NCI-H460 (cell line): ENCODE results near the gene ZBTB33. TPM values are rescaled to one million over a fixed set of nuclear protein-coding genes. Genes with fewer than 3 reads are reported as not detected.

Source experiments
- DNase-seq: peaks from one replicate; pipeline ENCODE4 v3.0.0-alpha.2; 2016; ENCODE audit warnings: low read depth; ENCODE audit errors: extremely low read depth
- total RNA-seq: library from RNA; depleted of rRNA; stranded (reverse); fragments of >200 nt; shearing (Covaris generic); gene quantifications from 2 replicates; pipeline ENCODE4 v1.2.3, GENCODE V29; 2014

The ZBTB33 gene
- total RNA-seq, 1 experiment from 2014 or later: 24.4 TPM

DNA sequence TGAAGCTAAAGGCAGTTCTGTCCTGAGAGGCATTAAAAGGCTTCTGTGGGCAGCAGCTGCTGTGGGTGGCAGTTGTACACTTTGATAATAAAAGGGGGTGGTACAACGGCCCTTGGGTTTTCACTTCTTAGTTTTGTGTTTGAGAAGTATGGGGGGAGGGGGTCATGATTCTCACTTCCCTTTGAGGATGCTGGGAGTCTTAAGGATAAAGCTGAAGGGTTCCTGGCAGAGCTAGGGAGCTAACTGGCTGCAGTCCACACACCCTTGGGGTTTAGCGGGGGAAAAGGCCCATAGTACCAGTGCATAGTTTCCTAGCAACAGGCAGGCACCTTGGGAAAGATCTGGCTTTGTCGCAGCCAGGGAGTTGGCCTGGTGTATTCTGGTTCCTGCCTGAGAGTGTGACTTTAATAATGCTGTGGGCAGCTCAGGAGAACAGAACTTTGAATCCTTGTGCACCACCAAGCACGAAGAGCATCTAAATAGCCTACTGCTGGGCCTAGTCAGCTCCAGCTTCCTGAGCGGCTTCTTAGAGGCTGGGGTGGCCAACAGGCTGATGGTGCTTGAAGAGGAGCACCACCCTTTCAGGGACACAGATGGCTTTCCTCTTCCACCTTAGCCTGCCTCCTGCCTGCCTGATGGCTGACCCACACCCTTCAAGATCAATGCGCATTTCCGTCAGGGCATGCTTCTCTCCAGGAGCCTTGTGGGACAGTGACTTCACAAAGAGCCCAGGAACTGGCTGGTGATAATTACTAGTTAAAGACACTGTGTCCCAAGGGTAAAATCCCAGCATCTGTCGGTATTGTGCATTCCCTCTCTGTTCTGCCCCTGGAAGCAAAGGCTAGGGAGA, 12.5 kb downstream of the ZBTB33 start:
- DNase-seq: no peak

DNA sequence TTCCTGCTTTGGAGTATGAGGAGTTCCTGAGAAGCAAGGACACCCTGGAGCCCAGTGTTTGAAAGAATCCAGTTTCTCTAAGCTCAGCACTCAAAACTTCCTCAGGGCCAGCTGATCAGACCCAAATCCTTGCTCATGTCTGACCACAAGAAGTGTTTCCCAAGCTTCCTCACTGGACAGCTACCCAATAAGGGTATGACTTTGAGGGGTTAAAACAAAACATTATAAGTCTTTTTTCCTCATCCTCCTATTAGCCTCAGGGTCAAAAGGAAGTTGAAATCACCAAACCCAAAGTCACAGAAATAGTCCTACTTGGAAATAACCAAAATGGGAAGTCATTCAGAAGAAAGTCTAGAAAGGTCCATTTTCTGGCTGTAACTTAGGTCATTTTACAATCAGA, 13.7 kb downstream of the ZBTB33 start:
- no peak for DNase-seq

DNA sequence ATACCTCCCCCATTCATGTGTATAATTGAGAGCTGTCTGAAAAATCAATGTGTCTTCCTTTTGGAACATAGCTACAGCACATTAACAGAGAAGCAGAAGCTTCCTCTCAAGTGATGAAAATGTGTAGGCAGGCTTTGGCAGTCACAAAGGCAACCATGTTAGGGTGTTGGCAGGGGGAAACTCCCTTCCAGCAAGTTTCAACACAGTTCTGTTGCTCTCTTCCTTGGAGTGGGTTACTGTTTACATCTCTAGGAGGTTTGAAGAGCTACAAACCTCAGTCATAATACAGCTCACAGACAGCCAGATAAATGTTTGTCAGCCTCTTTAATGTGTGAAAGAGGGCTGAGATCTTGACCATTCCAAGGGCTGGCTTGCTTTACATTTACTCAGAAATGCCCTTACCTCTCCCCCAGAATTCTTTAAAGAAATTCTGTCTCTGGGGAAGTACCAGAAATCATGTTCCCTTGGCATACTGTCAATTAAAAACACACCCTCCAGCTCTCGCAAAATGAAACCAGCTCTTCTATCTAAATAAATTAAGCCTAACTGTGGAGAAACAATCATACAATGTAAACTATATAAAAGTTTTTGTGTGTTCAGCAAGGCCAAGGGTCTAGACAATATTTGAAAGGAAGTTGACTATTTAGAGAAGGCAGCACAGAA, 18.9 kb downstream of the ZBTB33 start:
- no peak for DNase-seq

DNA sequence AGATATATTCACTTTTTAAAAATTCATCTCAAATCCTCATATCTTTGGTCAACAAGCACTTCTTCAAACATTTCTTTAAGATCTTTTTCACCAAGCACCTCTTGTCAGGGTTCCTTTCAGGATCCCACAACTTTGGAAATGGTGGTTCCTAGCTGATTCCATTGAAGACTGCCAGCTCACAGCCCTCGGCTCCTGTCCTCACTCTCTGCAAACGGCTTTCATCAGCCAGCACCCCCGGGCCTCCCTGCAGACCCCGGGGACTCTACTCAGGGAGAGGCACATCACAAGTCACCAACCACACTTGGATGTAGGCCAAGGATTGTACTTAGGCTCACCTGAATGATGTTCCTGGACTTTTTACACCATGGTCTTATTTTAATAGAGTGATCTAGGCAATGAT, 20.0 kb downstream of the ZBTB33 start:
- no peak for DNase-seq

DNA sequence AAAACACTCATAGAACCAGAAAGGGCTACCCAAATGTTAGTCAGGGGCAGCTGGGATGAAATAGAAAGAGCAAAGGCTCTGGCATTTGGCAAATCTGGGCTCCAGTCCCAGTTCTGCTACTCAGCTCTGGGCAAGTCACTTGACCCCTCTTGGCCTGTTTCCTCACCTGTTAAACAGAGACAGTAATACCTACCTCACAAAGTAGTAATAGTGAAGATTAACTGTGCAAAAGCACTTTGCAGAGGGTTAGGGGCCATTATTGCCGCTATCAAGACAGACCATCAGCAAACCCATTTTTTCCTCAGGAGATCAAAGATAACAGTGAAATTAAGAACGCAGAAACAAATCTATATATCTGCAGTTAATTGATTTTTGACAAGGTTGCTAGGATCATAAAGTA, 20.6 kb downstream of the ZBTB33 start:
- DNase-seq: no peak

DNA sequence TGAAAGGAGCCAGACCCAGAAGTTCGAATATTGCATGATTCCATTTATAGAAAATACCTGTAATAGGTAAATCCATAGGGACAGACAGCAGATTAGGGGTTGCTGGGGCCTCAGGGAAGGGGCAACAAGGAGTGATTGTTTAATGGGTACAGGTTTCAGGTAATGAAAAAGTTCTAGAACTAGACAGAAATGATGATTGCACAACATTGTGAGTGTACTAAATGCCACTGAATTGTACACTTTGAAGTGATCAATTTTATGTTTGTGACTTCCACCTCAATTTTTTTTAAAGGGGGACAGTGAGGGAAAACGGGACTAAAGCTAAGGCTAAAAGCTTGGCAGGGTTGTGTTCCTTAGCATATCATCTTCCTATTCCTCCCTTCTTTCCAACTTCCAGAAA, 23.5 kb downstream of the ZBTB33 start:
- no peak for DNase-seq

DNA sequence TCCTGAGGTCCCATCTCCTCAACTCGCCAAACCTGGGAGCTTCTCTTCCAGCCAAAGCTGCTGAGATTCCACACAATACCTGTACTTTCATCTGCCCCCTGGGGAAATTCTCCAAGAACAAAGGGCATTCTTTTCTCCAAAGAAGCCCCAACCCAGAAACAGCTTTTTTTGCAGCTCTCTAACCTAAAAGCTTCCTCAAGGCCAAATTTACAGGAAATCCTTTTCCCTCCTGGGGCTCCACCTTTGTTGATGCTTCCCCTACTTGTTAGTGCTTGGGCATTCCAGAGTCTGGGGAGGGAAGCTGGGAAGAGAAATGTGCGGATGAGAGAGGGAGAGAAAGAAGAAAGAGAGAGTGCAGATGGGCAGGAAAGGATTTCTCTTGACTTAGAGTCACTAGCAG, 24.3 kb downstream of the ZBTB33 start:
- DNase-seq: no peak

DNA sequence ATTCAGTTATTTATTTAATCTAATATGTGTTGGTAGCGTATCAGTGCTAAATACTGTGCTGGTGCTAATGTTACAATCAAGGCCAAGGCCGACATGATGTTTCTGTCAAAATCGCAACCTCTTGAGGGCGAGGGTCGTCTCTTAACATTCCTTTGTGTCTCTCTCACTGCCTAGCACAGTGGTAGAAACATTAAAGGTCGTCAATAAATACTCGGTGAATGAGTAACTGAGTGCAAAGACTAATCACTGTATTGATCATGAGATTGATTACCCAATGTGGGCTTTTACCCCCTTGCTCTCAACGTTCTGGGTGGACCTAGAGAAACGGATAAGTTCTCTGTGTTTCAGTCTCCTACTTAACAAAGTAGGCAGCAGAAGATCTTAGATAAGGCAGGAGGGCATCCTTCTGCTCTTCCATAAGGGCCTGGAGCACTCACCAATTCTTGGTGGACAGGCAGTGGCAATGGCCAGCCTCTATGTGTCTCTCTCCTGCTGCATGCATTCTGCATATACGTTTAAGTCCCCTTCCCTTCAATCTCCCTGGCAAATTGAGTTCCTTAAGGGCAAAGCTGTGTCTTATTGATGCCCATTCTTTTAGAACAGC, 30.5 kb downstream of the ZBTB33 start:
- DNase-seq: no peak

DNA sequence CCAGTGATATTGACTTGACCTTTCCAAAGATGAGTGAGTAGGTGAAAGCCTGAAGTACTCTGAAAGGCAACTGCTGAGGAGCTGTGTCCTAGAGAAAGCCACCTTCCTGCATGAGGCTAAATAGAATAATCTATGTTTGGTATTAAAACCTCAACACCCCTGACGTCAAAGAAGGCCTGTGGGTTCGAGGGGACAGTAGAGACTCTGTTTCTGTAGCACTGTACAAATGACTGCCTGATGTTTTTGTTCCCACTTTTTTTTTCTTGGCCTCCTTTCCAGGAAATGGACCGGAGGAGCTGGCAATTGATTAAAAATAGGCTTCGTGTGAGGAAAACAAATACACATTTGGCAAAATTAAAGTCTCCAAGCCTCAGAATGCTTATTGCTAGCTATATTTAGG, 31.1 kb downstream of the ZBTB33 start:
- DNase-seq: no peak

DNA sequence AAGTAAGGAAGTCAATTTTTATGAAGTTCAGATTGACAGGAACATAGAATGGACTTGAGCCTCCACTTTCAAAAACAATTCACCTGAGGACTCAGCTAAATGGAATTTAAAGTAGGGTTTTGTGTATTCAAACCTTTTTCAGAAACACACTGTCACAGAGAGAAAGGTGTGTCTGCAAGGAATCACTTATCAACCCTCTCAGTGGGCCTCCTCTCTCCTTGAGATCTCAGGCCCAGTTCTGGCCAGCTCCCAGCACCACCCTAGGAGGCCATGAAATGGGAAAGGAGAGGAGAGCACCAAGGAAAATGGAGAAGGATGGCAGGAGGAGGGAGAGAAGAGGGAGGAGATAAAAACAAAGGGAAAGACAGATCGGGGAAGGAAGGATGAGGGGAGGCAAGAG, 32.1 kb downstream of the ZBTB33 start:
- no peak for DNase-seq

DNA sequence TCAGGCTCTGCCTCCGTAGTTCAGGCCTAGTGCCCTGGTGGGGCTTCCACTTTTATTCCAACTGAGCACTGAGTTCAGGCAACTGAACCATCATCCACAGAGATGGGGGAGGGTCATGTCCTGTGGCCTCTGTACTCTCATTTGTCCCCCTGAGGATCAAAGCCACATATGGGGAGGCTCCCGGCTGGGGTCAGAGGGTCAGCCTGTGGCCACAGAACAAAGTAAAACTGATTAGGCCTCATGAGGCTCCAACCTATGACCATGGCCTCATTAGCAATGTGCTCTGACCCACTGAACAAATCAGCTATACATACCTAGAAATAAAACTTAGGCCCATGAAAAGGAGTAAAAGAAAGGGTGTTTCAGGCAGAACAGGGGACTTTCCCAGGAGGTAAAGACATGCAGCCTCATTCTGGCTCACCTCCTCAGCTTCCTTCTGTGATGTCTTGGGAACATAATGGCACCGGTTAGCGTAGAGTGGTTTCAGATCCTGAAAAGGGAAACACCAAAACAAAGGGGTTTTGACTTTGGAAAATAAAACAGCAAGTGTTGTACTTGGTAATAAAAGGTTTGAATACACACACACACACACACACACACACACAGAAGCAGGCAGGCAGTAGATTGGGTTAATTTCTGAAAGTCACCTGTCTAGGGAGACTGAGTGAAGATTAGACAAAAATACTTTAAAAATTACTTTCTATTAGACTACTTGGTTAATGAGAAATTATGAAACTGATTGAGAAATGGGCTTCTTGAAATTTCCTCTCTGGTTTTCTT, 36.3 kb downstream of the ZBTB33 start:
- no peak for DNase-seq

DNA sequence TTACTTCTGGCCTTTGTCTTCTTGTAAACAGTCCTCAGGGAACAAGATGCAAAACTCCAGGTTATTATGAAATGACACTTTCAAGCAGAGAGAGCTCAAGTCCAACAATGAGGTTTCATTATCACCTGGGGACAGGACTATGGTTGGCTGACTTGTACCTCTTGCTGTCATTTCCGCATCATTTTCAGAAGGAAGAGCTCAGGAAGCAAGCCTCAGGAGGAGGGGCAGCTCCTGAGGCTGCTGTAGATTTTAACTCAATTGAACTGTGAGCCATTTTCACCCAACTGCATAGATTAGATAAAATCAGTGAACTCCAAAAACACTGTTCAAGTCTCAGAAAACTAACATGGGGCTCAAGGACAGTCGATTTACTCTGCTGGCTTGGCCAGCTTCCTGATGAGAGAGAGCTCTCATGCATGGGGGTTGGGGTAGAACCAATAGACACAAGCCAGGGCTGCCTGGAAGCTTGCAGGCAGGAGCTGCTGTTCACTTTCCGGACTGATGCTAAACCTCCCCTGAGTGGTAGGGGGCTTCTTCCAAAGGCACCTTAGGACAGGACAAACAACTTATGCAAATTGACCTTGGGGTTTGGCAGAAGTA, 37.0 kb downstream of the ZBTB33 start:
- no peak for DNase-seq

DNA sequence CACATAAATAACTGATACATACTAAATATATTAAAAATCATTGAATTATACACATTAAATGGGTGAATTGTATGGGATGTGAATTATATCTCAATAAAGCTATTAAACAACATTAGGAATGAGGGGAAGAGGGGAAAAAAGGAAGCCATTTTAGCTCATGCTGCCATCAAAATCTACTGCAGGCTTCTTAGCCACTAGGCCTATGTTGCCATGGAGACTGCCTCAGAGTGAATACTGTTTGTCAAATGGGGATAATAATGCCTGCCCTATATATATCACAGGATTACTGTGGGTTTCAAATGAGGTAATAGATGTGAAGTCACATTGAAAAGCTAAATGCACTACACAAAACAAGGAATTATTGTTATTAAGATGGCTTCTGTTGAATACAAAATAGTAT, 39.5 kb downstream of the ZBTB33 start:
- DNase-seq: no peak

DNA sequence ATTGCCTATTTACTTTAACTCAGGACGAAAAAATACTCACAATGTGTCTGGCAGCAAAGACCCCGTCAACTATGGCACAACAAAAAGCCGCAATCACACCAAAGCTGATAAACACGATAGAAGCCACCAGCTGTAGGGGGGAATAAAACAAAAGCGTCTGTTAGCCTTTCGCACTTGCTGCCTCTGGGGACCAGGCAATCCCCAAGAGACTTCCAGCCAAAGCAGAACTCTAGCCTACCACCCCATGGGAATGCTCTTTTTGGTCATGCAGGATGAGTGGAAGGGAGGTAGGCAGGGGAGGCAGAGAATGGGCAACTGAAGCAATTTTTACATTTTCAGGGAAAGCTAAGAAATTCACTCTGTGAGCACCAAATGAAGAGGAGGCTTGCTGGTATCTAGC, 40.6 kb downstream of the ZBTB33 start:
- DNase-seq: no peak

DNA sequence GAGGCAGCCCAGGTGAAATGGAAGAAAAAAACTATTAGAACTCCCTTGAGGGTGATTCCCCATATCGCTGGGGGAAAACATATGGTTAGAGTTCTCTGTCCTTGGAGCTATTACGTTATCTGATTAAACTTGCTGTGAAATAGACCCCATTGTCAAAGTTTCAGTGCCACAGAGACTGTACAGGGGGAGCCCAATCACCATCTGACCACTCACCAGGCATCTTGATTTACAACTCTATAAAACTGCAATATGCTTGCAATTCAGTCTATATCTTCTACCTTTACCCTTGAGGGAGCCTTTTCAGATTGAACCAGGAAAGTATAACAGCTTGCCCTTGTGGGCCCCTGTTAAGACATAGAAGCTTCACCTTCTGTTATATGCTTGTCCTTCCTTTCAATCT, 42.4 kb downstream of the ZBTB33 start:
- no peak for DNase-seq

DNA sequence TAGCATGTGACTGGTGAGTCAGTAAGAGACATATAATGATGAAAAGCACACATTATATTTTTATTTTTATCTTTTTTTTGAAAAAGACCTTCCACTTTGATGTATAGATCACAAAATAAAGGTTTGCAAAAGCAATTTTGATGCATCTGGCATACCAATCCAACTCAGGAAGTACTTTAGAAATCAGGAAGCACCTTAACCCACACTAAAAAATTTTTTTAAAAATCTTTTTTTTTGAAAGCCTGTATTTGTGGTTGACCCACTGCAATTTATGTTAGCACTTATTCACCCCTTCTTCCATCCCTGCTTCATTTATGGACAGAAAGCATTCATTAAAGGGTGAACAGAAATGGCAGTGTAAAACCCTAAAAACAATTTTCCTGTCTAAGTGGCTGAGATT, 44.0 kb downstream of the ZBTB33 start:
- DNase-seq: no peak

DNA sequence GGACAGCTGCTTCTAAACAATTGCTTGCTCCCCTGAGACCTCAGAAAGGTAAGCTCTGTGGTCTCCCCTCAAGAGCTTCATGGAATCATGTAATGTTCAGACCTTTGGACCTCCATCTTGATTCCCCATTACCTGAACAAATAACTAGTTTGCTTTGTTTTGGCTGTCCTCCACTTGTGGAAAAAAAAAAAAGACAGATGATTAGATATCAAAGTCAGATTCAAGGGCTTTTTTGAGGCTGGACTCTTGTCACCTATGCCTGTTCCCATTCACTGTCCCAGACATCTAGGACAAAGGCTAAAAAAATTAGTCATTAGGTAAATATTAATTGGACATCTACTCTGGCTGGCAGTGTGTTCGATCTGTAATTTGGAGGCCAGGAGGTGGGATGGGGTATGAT, 47.3 kb downstream of the ZBTB33 start:
- no peak for DNase-seq

DNA sequence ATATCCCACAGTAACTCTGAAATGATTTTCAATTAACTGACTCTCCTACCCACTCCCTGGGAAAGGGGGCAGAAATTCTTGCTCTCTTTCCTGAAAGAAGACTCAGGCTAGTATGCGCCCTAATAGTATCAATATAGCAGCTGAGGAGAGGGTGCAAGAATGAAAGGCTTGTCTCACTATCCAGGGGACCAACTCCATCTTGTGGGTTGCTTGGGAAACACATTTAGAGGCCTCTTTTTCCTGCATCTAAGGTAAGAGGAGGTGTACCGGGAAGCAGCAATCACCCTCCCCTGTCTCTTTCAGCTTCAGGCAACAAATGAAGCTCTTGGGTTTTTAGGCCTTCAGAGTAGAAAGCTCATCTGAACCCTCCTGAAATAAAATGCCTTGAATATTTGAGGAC, 49.3 kb downstream of the ZBTB33 start:
- DNase-seq: no peak

DNA sequence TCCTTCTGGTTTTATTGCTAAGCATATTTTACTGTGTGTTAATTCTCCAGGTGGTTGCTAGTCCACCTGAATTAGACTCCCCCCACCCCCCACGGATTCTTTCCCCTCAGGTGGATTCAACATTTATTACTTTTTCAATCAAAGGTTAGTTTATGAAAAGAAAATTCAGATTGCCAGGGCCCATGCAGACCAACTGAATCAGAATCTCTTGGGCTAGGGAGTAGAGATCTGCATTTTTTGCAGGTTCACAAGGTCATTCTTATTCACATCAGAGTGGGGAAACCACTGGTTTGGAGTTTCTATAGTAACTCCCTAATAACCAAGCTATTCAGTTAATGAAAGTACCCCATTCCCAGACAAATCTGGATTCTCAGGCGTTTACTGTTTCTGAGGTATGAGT, 50.9 kb downstream of the ZBTB33 start:
- DNase-seq: no peak

DNA sequence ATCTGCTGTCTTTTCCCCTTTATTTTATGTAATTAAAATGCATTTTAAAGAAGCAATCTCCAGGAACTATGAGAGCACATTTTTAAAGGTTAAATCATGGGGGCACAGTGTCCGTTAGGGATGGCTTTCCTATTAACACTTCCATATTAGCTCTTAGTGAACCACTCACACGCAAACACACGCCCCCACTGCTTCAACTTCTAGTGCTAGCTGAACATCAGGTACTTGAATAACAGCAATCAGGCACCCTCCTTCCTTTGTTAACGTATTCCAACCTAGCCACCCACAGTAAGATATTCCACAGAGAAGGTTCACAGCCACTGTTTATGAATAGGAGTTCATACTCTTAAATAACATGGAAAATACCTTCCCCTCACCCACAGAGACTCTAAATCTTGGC, 51.3 kb downstream of the ZBTB33 start:
- DNase-seq: no peak

DNA sequence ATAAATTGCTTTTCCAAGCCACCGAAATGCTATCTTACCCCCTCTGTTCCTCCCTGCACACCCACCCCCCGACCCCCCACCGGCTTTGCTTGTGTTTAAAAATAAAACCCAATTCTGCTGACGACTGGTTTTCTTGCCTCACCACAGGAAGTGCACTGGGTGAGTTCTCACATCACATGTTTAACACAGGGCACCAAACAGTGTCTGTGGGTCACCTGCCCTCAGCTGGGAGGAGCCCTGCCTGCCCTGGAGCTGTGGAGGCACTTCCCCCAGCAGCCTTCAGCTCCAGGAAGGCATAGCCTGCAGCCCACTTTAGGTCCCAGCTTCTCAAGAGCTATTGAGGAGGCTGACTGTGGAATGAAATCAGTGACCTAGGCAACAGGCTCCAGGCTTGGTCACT, 51.8 kb downstream of the ZBTB33 start:
- DNase-seq: no peak
